ENCODE data around the gene MRGPRX2. TPM values are rescaled to one million over a fixed set of nuclear protein-coding genes. Genes with fewer than 3 reads are reported as not detected.

Gene MRGPRX2
- total and polyA plus RNA-seq, 2 of the 13 experiments (the other 11 are each of a cell fraction or from before 2014, with no cell fraction given) = not detected

DNA sequence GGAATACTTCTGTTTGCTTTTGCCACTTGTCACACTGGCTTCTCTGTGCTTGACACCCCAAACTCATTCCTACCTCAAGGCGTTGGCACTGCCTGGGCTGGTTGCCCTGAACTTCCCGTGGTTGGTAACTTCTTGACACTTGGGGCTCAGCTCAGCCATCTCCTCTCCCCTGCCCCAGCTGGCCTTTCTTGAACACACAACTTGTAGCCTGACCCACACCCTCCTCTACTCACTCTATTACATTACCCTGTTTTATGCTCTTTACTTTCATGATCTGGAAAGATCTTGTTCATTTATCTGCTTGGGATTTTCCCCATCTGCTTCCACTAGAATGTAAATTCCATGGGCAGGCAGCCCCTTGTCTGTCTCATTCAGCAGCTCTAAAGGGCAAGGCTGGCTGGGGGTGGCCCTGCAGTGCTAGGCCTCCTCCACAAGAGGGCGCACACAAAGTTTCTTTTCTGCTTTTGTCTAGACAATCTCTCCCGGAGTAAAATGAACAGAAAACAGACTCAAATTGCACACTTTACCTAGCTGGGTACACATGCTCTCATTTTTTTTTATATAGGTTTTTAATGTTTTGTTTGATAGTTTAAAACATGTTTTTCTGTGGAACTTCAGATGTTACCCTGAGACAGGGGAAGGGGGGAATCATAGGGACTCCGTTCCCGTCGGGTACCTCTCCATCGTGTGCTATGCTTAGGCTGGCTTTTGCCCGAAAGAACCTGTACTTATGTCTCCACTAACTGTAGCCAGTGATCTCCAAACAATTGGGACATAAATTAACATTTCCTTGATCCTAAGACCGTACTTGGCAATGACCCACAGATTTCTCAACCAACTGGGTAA, 16.4 kb upstream of the MRGPRX2 start (continued):
- TF ChIP-seq SKI (IDR thresholded peaks at IDR 0.05; ENCODE audit: partially characterized antibody) (peak; percentile 18), HMG20A (CRISPR knock-in tag; IDR thresholded peaks at IDR 0.05; ENCODE audit: borderline replicate concordance) (no peak), EZH2 (conservative IDR thresholded peaks at IDR 0.05; ENCODE audit: low read depth, low read length) (no peak), CC2D1A (CRISPR knock-in tag; IDR thresholded peaks at IDR 0.05) (no peak), GLI4 (CRISPR knock-in tag; IDR thresholded peaks at IDR 0.05; ENCODE audit: borderline replicate concordance) (no peak), ZNF441 (CRISPR knock-in tag; IDR thresholded peaks at IDR 0.05; ENCODE audit: borderline replicate concordance) (no peak), RNF2 (conservative IDR thresholded peaks at IDR 0.05; ENCODE audit: low read depth) (no peak), SAFB2 (CRISPR knock-in tag; IDR thresholded peaks at IDR 0.05; ENCODE audit: borderline replicate concordance, low read depth) (no peak), SP1 (IDR thresholded peaks at IDR 0.05) (no peak), SP1 (CRISPR knock-in tag; IDR thresholded peaks at IDR 0.05) (no peak), MED1 (CRISPR knock-in tag; IDR thresholded peaks at IDR 0.05) (no peak), JUN (CRISPR knock-in tag; IDR thresholded peaks at IDR 0.05) (no peak), MIER2 (CRISPR knock-in tag; IDR thresholded peaks at IDR 0.05) (no peak), ZBTB3 (CRISPR knock-in tag; IDR thresholded peaks at IDR 0.05; ENCODE audit: borderline replicate concordance, low read depth) (no peak), ISX (CRISPR knock-in tag; conservative IDR thresholded peaks at IDR 0.05) (no peak), ZNF343 (CRISPR knock-in tag; IDR thresholded peaks at IDR 0.05) (no peak), NR2F6 (IDR thresholded peaks at IDR 0.05) (no peak), NR2F6 (CRISPR knock-in tag; IDR thresholded peaks at IDR 0.05) (no peak), XRCC5 (optimal IDR thresholded peaks at IDR 0.05; ENCODE audit: low read length) (peak; percentile 53), GABPB1 (CRISPR knock-in tag; IDR thresholded peaks at IDR 0.05) (no peak), IKZF4 (CRISPR knock-in tag; IDR thresholded peaks at IDR 0.05; ENCODE audit: borderline replicate concordance, low read depth, not compliant biosample characterization) (no peak)
- TF ChIP-seq, protein P1, sequence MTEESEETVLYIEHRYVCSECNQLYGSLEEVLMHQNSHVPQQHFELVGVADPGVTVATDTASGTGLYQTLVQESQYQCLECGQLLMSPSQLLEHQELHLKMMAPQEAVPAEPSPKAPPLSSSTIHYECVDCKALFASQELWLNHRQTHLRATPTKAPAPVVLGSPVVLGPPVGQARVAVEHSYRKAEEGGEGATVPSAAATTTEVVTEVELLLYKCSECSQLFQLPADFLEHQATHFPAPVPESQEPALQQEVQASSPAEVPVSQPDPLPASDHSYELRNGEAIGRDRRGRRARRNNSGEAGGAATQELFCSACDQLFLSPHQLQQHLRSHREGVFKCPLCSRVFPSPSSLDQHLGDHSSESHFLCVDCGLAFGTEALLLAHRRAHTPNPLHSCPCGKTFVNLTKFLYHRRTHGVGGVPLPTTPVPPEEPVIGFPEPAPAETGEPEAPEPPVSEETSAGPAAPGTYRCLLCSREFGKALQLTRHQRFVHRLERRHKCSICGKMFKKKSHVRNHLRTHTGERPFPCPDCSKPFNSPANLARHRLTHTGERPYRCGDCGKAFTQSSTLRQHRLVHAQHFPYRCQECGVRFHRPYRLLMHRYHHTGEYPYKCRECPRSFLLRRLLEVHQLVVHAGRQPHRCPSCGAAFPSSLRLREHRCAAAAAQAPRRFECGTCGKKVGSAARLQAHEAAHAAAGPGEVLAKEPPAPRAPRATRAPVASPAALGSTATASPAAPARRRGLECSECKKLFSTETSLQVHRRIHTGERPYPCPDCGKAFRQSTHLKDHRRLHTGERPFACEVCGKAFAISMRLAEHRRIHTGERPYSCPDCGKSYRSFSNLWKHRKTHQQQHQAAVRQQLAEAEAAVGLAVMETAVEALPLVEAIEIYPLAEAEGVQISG (CRISPR knock-in tag; IDR thresholded peaks at IDR 0.05) = peak; percentile 31; the same call in 1 of the 2 replicates
- TF ChIP-seq, protein P2, sequence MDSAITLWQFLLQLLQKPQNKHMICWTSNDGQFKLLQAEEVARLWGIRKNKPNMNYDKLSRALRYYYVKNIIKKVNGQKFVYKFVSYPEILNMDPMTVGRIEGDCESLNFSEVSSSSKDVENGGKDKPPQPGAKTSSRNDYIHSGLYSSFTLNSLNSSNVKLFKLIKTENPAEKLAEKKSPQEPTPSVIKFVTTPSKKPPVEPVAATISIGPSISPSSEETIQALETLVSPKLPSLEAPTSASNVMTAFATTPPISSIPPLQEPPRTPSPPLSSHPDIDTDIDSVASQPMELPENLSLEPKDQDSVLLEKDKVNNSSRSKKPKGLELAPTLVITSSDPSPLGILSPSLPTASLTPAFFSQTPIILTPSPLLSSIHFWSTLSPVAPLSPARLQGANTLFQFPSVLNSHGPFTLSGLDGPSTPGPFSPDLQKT (CRISPR knock-in tag; IDR thresholded peaks at IDR 0.05; ENCODE audit: borderline replicate concordance) = no peak
- TF ChIP-seq, protein P3, sequence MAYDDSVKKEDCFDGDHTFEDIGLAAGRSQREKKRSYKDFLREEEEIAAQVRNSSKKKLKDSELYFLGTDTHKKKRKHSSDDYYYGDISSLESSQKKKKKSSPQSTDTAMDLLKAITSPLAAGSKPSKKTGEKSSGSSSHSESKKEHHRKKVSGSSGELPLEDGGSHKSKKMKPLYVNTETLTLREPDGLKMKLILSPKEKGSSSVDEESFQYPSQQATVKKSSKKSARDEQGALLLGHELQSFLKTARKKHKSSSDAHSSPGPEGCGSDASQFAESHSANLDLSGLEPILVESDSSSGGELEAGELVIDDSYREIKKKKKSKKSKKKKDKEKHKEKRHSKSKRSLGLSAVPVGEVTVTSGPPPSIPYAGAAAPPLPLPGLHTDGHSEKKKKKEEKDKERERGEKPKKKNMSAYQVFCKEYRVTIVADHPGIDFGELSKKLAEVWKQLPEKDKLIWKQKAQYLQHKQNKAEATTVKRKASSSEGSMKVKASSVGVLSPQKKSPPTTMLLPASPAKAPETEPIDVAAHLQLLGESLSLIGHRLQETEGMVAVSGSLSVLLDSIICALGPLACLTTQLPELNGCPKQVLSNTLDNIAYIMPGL (CRISPR knock-in tag; IDR thresholded peaks at IDR 0.05; ENCODE audit: borderline replicate concordance in 1 of 2, low read depth in 1 of 2) = 0 out of 4 replicates have a peak, but pooled peaks of 1 of the 2 experiments have one; percentile 35
